ENCODE results near the gene KANK2.

The KANK2 gene

DNA sequence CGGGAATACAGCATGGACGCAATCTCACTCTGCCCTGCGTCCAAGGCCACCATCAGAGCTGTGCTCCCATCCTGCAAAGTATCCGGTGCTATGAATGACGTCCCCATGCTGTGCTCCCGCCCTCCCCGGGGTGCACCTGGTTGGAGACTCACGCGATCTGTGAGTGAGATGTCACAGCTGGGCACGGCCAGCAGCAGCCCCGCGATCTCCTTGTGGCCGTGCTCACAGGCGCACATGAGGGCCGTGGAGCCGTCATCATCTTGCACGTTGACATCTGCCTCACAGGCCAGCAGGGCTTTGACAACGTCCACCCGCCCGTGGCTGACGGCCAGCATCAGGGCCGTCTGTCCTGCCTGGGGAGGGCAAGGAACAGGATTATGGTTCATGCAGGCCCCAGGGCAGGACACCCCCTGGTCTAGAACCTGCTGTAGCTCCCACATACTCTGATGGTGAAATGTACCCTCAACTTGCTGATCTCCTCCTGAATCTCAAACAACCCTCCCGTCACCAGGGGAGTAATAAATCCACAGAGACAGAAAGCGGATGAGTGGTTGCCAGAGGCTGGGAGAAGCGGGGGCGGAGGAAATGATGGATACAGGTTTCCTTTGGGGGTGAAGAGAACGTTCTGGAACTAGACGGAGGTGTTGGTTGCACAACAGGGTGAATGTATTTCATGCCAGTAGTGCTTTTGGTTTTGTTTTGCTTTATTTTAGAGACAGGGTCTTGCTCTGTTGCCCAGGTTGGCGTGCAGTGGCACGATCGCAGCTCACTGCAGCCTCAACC, 27.3 kb downstream of the KANK2 start:
- Histone ChIP-seq H4K20me1 (ENCODE audit: insufficient read depth, low read length) (no peaks in the 10 kb centered on the region), H3K36me3 (ENCODE audit: insufficient read depth, low read length) (peaks cover 81% of the 10 kb centered on the region), H3K4me3 (ENCODE audit: low read depth, low read length, poor library complexity, severe bottlenecking) (no peak overlapping the region), H3K9ac (ENCODE audit: low read length) (no peak overlapping the region), H3K4me2 (ENCODE audit: low read length) (no peak overlapping the region), H2AFZ (ENCODE audit: low read length) (no peak overlapping the region), H3K9me3 (ENCODE audit: low read length) (no peaks in the 10 kb centered on the region), H3K27ac (ENCODE audit: low read depth, low read length, poor library complexity, severe bottlenecking) (no peak overlapping the region), H3K9me2 (ENCODE audit: low read depth, low read length) (no peaks in the 10 kb centered on the region), H3K4me1 (ENCODE audit: insufficient read depth, low read length, severe bottlenecking) (no peaks in the 10 kb centered on the region), H3K79me2 (ENCODE audit: insufficient read depth, low read length) (no peaks in the 10 kb centered on the region), H3F3A (ENCODE audit: insufficient read depth, low read length) (no peaks in the 10 kb centered on the region), H3K27me3 (ENCODE audit: insufficient read depth, low read length) (no peaks in the 10 kb centered on the region)
- TF ChIP-seq EZH2 (IDR thresholded peaks at IDR 0.05; ENCODE audit: borderline replicate concordance, low read length): no peak
- TF ChIP-seq, protein P1, sequence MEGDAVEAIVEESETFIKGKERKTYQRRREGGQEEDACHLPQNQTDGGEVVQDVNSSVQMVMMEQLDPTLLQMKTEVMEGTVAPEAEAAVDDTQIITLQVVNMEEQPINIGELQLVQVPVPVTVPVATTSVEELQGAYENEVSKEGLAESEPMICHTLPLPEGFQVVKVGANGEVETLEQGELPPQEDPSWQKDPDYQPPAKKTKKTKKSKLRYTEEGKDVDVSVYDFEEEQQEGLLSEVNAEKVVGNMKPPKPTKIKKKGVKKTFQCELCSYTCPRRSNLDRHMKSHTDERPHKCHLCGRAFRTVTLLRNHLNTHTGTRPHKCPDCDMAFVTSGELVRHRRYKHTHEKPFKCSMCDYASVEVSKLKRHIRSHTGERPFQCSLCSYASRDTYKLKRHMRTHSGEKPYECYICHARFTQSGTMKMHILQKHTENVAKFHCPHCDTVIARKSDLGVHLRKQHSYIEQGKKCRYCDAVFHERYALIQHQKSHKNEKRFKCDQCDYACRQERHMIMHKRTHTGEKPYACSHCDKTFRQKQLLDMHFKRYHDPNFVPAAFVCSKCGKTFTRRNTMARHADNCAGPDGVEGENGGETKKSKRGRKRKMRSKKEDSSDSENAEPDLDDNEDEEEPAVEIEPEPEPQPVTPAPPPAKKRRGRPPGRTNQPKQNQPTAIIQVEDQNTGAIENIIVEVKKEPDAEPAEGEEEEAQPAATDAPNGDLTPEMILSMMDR (IDR thresholded peaks at IDR 0.05; ENCODE audit: low read length): no peak

DNA sequence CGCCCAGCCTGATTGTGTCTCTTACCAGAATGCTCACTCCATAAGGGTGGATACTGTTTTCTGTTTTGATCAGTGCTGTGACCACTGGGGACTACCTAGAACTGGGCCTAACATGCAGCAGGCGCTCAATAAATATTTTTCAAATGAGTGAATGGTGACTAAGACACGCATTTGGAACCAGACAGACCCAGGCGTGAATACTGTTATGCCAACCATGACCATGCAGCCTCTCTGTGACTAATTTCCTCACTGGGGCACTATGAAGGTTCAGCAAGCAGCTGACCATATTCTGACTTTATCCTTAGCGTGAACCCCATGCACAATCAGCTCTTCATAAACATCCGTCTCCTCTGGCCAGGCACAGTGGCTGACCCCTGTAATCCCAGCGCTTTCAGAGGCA, 28.8 kb downstream of the KANK2 start:
- no peaks in the 10 kb centered on the region for H3K4me1 ChIP-seq (ENCODE audit: insufficient read depth, low read length, severe bottlenecking)
- H3K27me3 ChIP-seq (ENCODE audit: insufficient read depth, low read length): no peaks in the 10 kb centered on the region
- no peak overlapping the region for H3K27ac ChIP-seq (ENCODE audit: low read depth, low read length, poor library complexity, severe bottlenecking)
- no peaks in the 10 kb centered on the region for H3F3A ChIP-seq (ENCODE audit: insufficient read depth, low read length)
- no peaks in the 10 kb centered on the region for H4K20me1 ChIP-seq (ENCODE audit: insufficient read depth, low read length)
- H3K36me3 ChIP-seq (ENCODE audit: insufficient read depth, low read length): peaks cover 68% of the 10 kb centered on the region
- H3K4me2 ChIP-seq (ENCODE audit: low read length): no peak overlapping the region
- no peak for TF ChIP-seq EZH2 (IDR thresholded peaks at IDR 0.05; ENCODE audit: borderline replicate concordance, low read length)
- TF ChIP-seq, protein P1 (IDR thresholded peaks at IDR 0.05; ENCODE audit: low read length): no peak
- H3K4me3 ChIP-seq (ENCODE audit: low read depth, low read length, poor library complexity, severe bottlenecking): no peak overlapping the region
- no peak overlapping the region for H2AFZ ChIP-seq (ENCODE audit: low read length)
- no peak overlapping the region for H3K9ac ChIP-seq (ENCODE audit: low read length)
- H3K9me3 ChIP-seq (ENCODE audit: low read length): no peaks in the 10 kb centered on the region
- no peaks in the 10 kb centered on the region for H3K79me2 ChIP-seq (ENCODE audit: insufficient read depth, low read length)
- no peaks in the 10 kb centered on the region for H3K9me2 ChIP-seq (ENCODE audit: low read depth, low read length)

DNA sequence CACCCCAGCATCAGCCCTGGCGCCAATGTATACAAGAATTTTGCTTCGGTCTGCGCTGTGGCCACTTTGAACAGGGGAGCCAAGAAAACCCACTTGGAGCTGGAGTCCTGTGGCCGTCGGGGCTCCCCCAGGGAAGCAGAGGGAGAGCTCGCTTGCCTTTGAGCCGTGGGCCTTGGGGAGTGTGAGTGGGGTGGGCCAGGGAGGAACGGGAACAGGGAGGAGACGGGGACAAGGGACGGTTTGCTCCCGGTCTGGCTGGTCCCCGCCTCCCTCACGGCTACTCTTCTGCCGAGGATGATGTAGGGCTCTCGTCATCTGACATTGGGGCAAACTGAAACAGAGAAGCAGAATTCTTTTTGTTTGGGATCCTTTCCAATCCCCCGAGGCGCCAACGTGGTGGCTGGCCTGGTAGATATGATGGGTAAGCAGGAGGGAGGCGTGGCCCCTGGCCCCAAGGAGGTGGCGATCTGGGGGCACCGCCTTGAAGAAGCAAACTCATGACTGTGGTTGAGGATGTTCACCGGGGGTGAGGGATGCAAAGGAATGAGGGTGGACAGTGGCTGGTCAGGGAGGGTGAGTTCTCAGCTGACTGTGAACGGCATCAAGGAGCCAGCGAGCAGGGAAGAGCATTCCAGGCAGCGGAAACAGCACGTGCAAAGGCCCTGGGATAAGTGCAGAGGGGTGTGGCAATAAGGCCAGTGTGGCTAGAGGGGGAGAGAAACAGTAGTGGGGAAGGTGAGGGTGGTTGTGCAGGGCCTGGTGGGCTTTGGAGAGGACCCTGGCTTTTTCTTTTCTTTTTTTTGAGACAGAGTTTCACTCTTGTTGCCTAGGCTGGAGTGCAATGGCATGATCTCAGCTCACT, 30.8 kb downstream of the KANK2 start:
- no peaks in the 10 kb centered on the region for H3F3A ChIP-seq (ENCODE audit: insufficient read depth, low read length)
- H3K4me2 ChIP-seq (ENCODE audit: low read length): no peak overlapping the region
- no peaks in the 10 kb centered on the region for H3K27me3 ChIP-seq (ENCODE audit: insufficient read depth, low read length)
- no peak overlapping the region for H3K4me3 ChIP-seq (ENCODE audit: low read depth, low read length, poor library complexity, severe bottlenecking)
- peaks cover 52% of the 10 kb centered on the region for H3K36me3 ChIP-seq (ENCODE audit: insufficient read depth, low read length)
- TF ChIP-seq, protein P1 (IDR thresholded peaks at IDR 0.05; ENCODE audit: low read length): no peak
- no peak for TF ChIP-seq EZH2 (IDR thresholded peaks at IDR 0.05; ENCODE audit: borderline replicate concordance, low read length)
- no peak overlapping the region for H3K27ac ChIP-seq (ENCODE audit: low read depth, low read length, poor library complexity, severe bottlenecking)
- no peaks in the 10 kb centered on the region for H3K4me1 ChIP-seq (ENCODE audit: insufficient read depth, low read length, severe bottlenecking)
- no peaks in the 10 kb centered on the region for H3K79me2 ChIP-seq (ENCODE audit: insufficient read depth, low read length)
- no peaks in the 10 kb centered on the region for H3K9me3 ChIP-seq (ENCODE audit: low read length)
- H3K9me2 ChIP-seq (ENCODE audit: low read depth, low read length): no peaks in the 10 kb centered on the region
- H2AFZ ChIP-seq (ENCODE audit: low read length): no peak overlapping the region
- no peaks in the 10 kb centered on the region for H4K20me1 ChIP-seq (ENCODE audit: insufficient read depth, low read length)
- H3K9ac ChIP-seq (ENCODE audit: low read length): no peak overlapping the region

Data from OCI-LY1 (cell line).